ENCODE measurements around the gene RBM3.
A peak's percentile ranks its signal among the peaks of the same experiment; 100 is the strongest.
"Not testable (repeated sequence)": the region's sequence is repeated elsewhere in the genome, so short reads cannot be mapped to it uniquely, and the experiment has no call there.

RBM3 gene

GRCh38 chrX:48574270-48575266 is at the start of gene RBM3:
TSS of gene RBM3 (plus strand) at chrX:48574484. CDS start at chrX:48575181, 697 bp downstream.
- DNase-seq (ENCODE audit: low read depth) = peak; percentile 93

GRCh38 chrX:48525853-48526252 is 48.4 kb upstream of the RBM3 start:
- DNase-seq (ENCODE audit: low read depth) = peak; percentile 47

- peak; percentile 26 for DNase-seq (ENCODE audit: low read depth)
These were observed 43.5 kb upstream of the RBM3 start for GRCh38 chrX:48530736-48531135.

- DNase-seq (ENCODE audit: low read depth) = peak; percentile 76
These were observed 42.8 kb upstream of the RBM3 start for GRCh38 chrX:48531358-48531959.

GRCh38 chrX:48532161-48532560 is 42.1 kb upstream of the RBM3 start:
- DNase-seq (ENCODE audit: low read depth) = no peak

GRCh38 chrX:48533165-48533564 is 41.1 kb upstream of the RBM3 start:
- DNase-seq (ENCODE audit: low read depth) = no peak

- DNase-seq (ENCODE audit: low read depth) = no peak
These were observed 35.5 kb upstream of the RBM3 start for GRCh38 chrX:48538641-48539344.

GRCh38 chrX:48539345-48540027 is 34.8 kb upstream of the RBM3 start, which contains the start of gene TBC1D25:
TSS of gene TBC1D25 (plus strand) at chrX:48539714. CDS start at chrX:48539798, 84 bp downstream.
- DNase-seq (ENCODE audit: low read depth) = peak; percentile 97

GRCh38 chrX:48540028-48540375 is 34.3 kb upstream of the RBM3 start:
- DNase-seq (ENCODE audit: low read depth) = peak; percentile 52

GRCh38 chrX:48540480-48540879 is 33.8 kb upstream of the RBM3 start:
- DNase-seq (ENCODE audit: low read depth) = no peak

GRCh38 chrX:48541140-48541814 is 33.0 kb upstream of the RBM3 start:
- no peak for DNase-seq (ENCODE audit: low read depth)

GRCh38 chrX:48548871-48549270 is 25.4 kb upstream of the RBM3 start:
- no peak for DNase-seq (ENCODE audit: low read depth)

- not testable (repeated sequence) for DNase-seq (ENCODE audit: low read depth)
These were observed 18.5 kb upstream of the RBM3 start for GRCh38 chrX:48555731-48556325.

GRCh38 chrX:48558271-48558670 is 16.0 kb upstream of the RBM3 start:
- peak; percentile 76 for DNase-seq (ENCODE audit: low read depth)

GRCh38 chrX:48559636-48560035 is 14.6 kb upstream of the RBM3 start:
- DNase-seq (ENCODE audit: low read depth) = no peak

- DNase-seq (ENCODE audit: low read depth) = no peak
These were observed 14.2 kb upstream of the RBM3 start for GRCh38 chrX:48560056-48560455.

GRCh38 chrX:48560681-48561080 is 13.6 kb upstream of the RBM3 start:
- no peak for DNase-seq (ENCODE audit: low read depth)

GRCh38 chrX:48569958-48570357 is 4.3 kb upstream of the RBM3 start:
- peak; percentile 46 for DNase-seq (ENCODE audit: low read depth)

GRCh38 chrX:48573690-48574269 is 504 bp upstream of the RBM3 start:
- DNase-seq (ENCODE audit: low read depth) = no peak

GRCh38 chrX:48575642-48576041 is 1.4 kb downstream of the RBM3 start:
- DNase-seq (ENCODE audit: low read depth) = no peak

- DNase-seq (ENCODE audit: low read depth) = no peak
These were observed 1.8 kb downstream of the RBM3 start for GRCh38 chrX:48576108-48576507.

Data from EH (cell line).